HPDE6-E6E7 (cell line): Measurements from ENCODE around the gene MAP3K2.
"Not testable (repeated sequence)": the region's sequence is repeated elsewhere in the genome, so short reads cannot be mapped to it uniquely, and the experiment has no call there.

ENCODE experiments used
- DNase-seq: peaks from one replicate; pipeline ENCODE4 v3.0.0; 2011; ENCODE audit warnings: missing footprints; ENCODE audit errors: extremely low spot score

MAP3K2 gene

GRCh38 chr2:127421116-127421800 is 33.5 kb upstream of the MAP3K2 start:
- no peak for DNase-seq

- no peak for DNase-seq
These were observed 32.5 kb upstream of the MAP3K2 start for GRCh38 chr2:127420039-127420864.

GRCh38 chr2:127419448-127420038 is 31.8 kb upstream of the MAP3K2 start:
- no peak for DNase-seq

- no peak for DNase-seq
These were observed 31.3 kb upstream of the MAP3K2 start for GRCh38 chr2:127419112-127419430.

- no peak for DNase-seq
These were observed 30.7 kb upstream of the MAP3K2 start, which contains the start of gene PROC for GRCh38 chr2:127418300-127419111. Gene PROC, plus strand, starts transcription at chr2:127418427. Its CDS starts 1,516 bp downstream, at chr2:127419943.

- DNase-seq = no peak
These were observed 29.6 kb upstream of the MAP3K2 start for GRCh38 chr2:127417406-127417805.

- DNase-seq = no peak
These were observed 28.8 kb upstream of the MAP3K2 start for GRCh38 chr2:127416506-127417001.

- peak; percentile 62 for DNase-seq
These were observed 28.1 kb upstream of the MAP3K2 start for GRCh38 chr2:127415593-127416505.

- DNase-seq = no peak
These were observed 27.1 kb upstream of the MAP3K2 start for GRCh38 chr2:127414638-127415592.

- DNase-seq = no peak
These were observed 26.2 kb upstream of the MAP3K2 start for GRCh38 chr2:127413782-127414637.

- DNase-seq = no peak
These were observed 25.4 kb upstream of the MAP3K2 start for GRCh38 chr2:127413200-127413599.

GRCh38 chr2:127411653-127412369 is 24.0 kb upstream of the MAP3K2 start:
- DNase-seq = no peak

- DNase-seq = no peak
These were observed 23.3 kb upstream of the MAP3K2 start for GRCh38 chr2:127410871-127411652.

GRCh38 chr2:127409716-127410115 is 21.9 kb upstream of the MAP3K2 start:
- not testable (repeated sequence) for DNase-seq

GRCh38 chr2:127408807-127409099 is 21.0 kb upstream of the MAP3K2 start:
- no peak for DNase-seq

- peak; percentile 80 for DNase-seq
These were observed 20.4 kb upstream of the MAP3K2 start for GRCh38 chr2:127408004-127408806.

- DNase-seq = no peak
These were observed 19.9 kb upstream of the MAP3K2 start for GRCh38 chr2:127407661-127408003.
